ENCODE results near the gene LRP11. TPM values are rescaled to one million over a fixed set of nuclear protein-coding genes. Genes with fewer than 3 reads are reported as not detected.

Gene LRP11
- total RNA-seq, 4 donors from 2014 or later = 18.7 to 55.4 (median 33.8) TPM

DNA sequence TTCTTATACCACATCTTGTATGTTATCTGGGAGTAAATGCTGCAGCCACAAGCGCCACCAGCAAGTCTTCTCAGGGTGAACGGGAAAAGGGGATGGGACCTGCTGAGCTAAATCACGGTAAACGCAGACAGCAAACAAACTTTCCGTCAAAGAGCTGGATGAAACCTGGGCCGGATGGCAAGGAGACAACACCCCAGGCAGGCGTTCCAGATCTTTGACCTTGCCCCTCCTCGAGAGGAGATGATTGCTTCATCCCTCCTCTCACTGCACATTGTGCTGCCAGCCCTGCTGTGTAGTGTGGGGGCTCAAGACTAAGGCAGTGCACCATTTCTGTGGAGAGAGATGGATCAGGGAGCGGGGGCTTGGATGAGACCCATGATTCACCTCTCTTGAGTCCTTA lies 23.9 kb upstream of the LRP11 start:
- TF ChIP-seq, protein P1, sequence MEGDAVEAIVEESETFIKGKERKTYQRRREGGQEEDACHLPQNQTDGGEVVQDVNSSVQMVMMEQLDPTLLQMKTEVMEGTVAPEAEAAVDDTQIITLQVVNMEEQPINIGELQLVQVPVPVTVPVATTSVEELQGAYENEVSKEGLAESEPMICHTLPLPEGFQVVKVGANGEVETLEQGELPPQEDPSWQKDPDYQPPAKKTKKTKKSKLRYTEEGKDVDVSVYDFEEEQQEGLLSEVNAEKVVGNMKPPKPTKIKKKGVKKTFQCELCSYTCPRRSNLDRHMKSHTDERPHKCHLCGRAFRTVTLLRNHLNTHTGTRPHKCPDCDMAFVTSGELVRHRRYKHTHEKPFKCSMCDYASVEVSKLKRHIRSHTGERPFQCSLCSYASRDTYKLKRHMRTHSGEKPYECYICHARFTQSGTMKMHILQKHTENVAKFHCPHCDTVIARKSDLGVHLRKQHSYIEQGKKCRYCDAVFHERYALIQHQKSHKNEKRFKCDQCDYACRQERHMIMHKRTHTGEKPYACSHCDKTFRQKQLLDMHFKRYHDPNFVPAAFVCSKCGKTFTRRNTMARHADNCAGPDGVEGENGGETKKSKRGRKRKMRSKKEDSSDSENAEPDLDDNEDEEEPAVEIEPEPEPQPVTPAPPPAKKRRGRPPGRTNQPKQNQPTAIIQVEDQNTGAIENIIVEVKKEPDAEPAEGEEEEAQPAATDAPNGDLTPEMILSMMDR (IDR thresholded peaks at IDR 0.05; ENCODE audit: low read depth) = no peak

DNA sequence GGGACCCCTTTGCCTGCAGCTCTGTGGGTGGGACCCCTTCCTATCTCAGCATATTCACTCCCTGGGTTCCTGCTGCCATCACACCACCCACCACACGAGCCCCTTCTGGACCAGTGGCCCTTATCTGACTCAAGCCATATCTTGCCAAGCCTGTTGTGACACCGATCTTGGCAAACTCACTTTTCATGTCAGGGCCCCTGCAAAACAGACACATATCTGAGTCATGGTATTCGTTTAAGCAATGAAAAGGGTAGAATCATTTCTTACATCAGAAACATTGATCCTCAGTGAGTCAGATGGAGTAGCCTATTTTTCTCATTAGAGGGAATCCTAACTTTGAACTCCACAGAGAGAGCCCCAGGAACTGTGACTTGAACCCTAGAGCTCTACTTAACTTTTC lies 23.2 kb upstream of the LRP11 start:
- TF ChIP-seq, protein P1 (IDR thresholded peaks at IDR 0.05; ENCODE audit: low read depth) = no peak

DNA sequence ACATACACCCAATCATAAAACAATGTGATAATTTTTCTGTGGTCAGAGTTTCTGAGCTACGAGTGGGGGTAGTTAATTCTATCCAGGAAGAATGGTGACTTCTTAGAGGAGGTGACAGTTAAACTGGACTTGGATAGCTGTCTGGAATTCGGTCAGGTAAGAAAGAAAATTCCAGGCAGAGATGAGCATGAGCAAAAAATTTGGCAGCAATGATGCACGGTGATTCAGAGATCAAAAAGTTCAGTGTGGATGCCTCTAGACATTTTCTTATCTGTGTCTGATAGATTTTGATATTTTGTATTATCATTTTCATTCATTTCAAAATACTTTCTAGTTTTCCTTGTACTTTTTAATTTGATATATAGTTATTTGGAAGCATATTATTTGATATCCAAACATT lies 21.7 kb upstream of the LRP11 start:
- TF ChIP-seq, protein P1 (IDR thresholded peaks at IDR 0.05; ENCODE audit: low read depth) = no peak

DNA sequence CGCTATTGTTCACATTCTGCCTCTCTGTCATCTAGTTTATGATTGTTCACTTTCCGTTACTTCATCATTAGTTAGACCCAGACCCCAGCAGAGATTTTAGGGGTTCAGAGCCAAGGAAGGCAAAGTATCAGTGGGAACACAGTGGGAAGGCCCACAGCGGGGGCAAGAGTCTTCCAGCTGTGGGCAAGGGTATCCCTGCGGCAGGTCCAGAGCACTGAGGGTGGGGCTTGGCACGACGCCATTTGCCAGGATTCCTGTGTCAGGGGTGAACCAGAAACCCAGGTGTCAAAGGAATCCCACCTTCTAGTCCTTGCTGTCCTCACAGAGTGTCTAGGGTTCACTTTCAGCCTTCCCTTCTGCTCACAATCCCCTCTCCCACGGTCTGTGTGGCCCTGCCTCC lies 20.5 kb upstream of the LRP11 start:
- TF ChIP-seq, protein P1 (IDR thresholded peaks at IDR 0.05; ENCODE audit: low read depth) = no peak

DNA sequence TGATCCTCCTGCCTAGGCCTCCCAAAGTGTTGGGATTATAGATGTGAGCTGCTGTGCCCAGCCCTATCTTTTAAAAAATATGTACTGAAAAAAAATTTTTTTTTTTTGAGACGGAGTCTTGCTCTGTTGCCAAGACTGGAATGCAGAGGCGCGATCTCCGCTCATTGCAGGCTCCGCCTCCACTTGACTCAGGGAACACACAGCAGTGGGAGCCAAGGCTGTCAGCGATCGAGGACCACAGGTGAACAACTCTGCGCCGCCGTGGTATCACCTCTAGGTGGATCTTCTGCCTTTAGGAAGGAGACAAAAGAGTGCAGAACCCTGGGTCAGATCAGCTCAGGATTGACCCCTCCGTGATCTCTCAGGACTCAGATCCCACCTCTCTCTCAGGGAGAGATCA lies 20.1 kb upstream of the LRP11 start:
- TF ChIP-seq, protein P1 (IDR thresholded peaks at IDR 0.05; ENCODE audit: low read depth) = no peak

DNA sequence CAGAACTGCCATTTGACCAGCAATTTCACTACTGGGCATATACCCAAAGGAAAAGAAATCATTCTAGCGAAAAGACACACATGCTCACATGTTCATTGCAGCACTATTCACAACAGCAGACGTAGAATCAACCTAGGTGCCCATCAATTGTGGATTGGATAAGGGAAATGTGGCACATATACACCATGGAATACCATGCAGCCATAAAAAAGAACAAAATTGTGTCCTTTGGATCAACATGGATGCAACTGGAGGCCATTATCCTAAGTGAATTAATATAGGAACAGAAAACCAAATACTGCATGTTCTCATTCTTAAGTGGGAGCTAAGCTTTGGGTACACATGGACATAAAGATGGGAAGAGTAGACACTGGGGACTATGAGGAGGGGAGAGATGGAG lies 17.7 kb upstream of the LRP11 start:
- TF ChIP-seq, protein P1 (IDR thresholded peaks at IDR 0.05; ENCODE audit: low read depth) = no peak

DNA sequence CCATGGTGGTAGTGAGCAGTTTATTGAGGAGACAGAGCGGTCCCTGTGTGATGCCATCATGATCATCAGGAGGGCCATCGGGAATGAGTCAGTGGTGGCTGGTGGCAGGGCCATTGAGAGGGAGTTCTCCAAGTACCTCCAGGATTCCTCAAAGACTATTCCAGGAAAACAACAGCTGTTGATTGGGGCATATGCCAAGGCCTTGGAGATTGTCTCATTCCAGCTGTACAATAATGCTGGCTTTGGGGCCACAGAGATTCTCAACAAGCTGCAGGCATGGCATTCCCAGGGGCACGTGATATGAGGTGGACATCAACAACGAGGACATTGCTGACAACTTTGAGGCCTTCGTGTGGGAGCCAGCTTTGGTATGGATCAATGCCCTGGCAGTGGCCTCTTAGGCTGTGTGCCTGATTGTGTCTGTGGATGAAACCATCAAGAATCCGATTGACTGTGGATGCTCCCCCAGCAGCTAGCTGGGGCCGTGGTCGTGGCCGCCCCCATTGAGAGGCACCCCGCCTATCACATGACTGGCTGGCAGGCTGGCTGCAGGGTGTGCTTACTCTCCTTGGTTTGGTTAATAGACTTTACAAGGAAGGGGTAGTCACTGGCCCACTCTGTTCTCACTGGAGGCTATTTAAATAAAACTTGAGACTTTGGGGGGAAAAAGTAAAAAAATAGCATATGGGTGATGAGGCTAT lies 17.1 kb upstream of the LRP11 start:
- TF ChIP-seq, protein P1 (IDR thresholded peaks at IDR 0.05; ENCODE audit: low read depth) = no peak
